Nephron progenitor cell (in vitro differentiated cells): ENCODE measurements around the gene CD300LD.
"Not testable (repeated sequence)": the region's sequence is repeated elsewhere in the genome, so short reads cannot be mapped to it uniquely, and the experiment has no call there.

Source experiments
- DNase-seq: peaks from one replicate; pipeline ENCODE4 v3.0.0; 2021
- H3K27ac Mint-ChIP-seq: 2 replicates; pipeline ENCODE4 v1.8.0; 2021; ENCODE audit warnings: mild to moderate bottlenecking, moderate library complexity, mixed read lengths
- H3K27me3 Mint-ChIP-seq: 2 replicates; pipeline ENCODE4 v1.8.0; 2021; ENCODE audit warnings: mild to moderate bottlenecking, low read depth, mixed read lengths; ENCODE audit not compliant: poor library complexity
- H3K36me3 Mint-ChIP-seq: 2 replicates; pipeline ENCODE4 v1.8.0; 2021; ENCODE audit warnings: low read depth, mixed read lengths
- H3K4me1 Mint-ChIP-seq: 2 replicates; pipeline ENCODE4 v1.8.0; 2021; ENCODE audit warnings: mixed read lengths
- H3K4me3 Mint-ChIP-seq: 2 replicates; pipeline ENCODE4 v1.8.0; 2021; ENCODE audit warnings: mild to moderate bottlenecking, moderate library complexity, mixed read lengths
- H3K9me3 Mint-ChIP-seq: 2 replicates; pipeline ENCODE4 v1.8.0; 2021; ENCODE audit warnings: mild to moderate bottlenecking, moderate library complexity, mixed read lengths
- TF ChIP-seq, protein P1 (sequence below): fragments of 200-600 bp; sonication (generic); IDR thresholded peaks from 2 replicates; pipeline ENCODE4 v1.5.0; 2021; ENCODE audit warnings: antibody characterized with exemption

CD300LD gene

DNA sequence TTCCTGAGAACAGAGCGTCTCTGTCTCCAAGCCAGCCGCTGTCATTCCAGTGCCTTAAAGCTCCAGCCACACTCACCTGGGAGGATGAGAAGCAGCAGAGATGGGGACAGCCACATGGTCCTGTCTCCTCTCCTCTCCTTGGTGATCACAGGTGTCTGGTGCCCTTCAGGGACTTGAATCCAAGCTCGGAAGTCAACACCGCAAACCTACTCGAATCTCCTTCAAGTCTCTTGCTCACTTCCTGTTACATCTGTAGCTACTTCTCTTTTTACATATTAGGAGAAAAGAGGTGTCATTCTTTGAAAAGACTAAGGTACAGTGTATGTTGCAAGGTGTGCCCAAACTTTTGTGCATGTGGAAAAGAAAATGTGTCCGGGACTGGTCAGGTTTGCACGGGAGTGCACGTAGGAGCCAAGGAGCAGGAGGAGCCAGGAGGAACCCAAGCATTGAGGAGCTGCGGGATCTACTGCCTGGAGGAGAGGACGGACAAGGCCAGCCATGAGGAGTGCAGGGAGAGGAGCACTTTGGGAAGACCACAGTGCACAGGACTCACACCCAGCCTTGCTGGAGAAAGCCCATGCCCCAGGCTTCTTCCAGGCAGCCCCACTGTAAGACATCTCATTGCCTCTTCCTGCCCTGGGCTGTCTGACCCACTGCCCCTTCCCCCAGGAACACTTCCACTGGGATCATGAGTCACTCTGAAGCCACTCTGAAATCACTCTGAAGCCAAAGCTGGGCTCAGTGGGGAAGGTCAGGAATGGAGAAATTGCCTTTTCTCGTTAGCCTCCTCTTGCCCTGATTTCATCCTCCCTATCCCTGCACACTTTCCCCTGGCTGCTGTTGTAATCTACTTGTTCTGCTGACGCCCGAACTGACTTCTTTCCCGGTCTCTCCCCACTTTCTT, at the start of gene CD300LD:
CD300LD (minus strand) TSS at position 197 of the 904 bp plus-strand sequence; CDS start at position 116, 81 bp downstream.
- no peak within 1 kb of the TSS for H3K27ac Mint-ChIP-seq
- H3K27me3 Mint-ChIP-seq, result peaks cover 47% of the 10 kb centered on the region
- no peaks in the 10 kb centered on the region for H3K4me1 Mint-ChIP-seq
- TF ChIP-seq, protein P1, sequence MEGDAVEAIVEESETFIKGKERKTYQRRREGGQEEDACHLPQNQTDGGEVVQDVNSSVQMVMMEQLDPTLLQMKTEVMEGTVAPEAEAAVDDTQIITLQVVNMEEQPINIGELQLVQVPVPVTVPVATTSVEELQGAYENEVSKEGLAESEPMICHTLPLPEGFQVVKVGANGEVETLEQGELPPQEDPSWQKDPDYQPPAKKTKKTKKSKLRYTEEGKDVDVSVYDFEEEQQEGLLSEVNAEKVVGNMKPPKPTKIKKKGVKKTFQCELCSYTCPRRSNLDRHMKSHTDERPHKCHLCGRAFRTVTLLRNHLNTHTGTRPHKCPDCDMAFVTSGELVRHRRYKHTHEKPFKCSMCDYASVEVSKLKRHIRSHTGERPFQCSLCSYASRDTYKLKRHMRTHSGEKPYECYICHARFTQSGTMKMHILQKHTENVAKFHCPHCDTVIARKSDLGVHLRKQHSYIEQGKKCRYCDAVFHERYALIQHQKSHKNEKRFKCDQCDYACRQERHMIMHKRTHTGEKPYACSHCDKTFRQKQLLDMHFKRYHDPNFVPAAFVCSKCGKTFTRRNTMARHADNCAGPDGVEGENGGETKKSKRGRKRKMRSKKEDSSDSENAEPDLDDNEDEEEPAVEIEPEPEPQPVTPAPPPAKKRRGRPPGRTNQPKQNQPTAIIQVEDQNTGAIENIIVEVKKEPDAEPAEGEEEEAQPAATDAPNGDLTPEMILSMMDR, result no peak
- DNase-seq, result no peak
- peaks cover 4% of the 10 kb centered on the region for H3K9me3 Mint-ChIP-seq
- H3K36me3 Mint-ChIP-seq, result no peaks in the 10 kb centered on the region
- no peak within 1 kb of the TSS for H3K4me3 Mint-ChIP-seq

DNA sequence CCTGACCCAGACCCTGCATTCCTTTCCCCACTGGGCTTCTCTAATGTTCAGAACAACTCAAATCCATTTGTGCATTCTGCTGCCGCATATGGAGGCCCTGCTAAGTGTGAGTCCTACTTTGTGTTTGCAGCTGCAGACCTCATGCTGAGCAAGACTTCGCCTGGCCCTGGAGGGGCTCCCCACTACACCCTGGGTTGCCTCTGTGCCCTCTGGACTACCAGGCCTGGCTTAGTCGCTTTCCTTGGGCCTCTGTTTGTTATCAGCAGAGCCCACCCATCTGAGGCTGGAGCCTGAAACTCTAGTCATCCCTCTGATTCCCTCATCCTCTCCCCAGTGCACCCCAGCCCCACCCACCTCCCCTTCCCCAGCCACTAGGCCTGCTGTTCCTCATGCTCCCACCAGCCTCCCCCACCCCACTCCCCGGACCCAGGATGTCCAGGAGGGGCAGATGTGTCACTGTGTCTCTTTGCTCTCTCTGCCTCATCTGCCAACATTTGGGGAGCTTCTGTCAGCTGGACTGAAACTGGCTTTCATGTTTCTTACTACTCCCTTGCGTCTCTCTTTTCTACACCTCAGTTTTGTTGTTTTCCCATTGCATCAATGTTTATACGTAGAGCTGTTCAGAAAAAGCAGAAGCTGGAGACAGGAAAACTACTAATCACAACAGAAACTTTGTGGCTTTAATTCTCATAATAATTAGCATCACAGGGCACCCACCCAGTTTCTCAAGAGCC, 49.3 kb upstream of the CD300LD start:
- Mint-ChIP-seq H3K27ac (no peak overlapping the region), H3K4me3 (no peak overlapping the region), H3K27me3 (peaks cover 51% of the 10 kb centered on the region), H3K36me3 (no peaks in the 10 kb centered on the region), H3K9me3 (peaks cover 10% of the 10 kb centered on the region), H3K4me1 (peaks cover 42% of the 10 kb centered on the region)
- TF ChIP-seq, protein P1, result no peak
- no peak for DNase-seq

DNA sequence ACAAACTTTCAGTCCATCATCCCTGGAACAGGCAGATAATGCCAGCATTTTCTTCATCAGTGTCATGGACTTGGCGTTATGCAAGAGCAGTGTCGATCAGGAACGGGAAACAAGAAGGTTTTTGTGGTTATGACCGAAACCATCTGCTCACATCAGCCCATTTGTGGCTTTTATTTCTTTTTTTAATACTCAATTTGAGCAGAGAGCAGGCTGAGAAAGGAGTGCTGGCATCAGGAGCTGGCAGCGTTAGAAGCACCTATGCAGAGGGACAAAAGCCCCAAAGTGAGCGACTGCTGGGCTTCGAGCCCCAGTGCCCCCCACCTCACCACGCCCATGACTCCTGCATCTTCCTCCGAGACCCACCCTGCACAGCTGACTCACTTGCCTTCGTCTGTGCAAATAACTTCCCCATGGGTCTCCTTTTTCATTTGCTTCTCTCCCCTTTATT, 47.6 kb upstream of the CD300LD start:
- Mint-ChIP-seq H3K4me3 (no peak overlapping the region), H3K4me1 (peaks cover 53% of the 10 kb centered on the region), H3K27me3 (peaks cover 41% of the 10 kb centered on the region), H3K36me3 (no peaks in the 10 kb centered on the region), H3K27ac (no peak overlapping the region), H3K9me3 (peaks cover 3% of the 10 kb centered on the region)
- TF ChIP-seq, protein P1, result no peak
- DNase-seq, result no peak

DNA sequence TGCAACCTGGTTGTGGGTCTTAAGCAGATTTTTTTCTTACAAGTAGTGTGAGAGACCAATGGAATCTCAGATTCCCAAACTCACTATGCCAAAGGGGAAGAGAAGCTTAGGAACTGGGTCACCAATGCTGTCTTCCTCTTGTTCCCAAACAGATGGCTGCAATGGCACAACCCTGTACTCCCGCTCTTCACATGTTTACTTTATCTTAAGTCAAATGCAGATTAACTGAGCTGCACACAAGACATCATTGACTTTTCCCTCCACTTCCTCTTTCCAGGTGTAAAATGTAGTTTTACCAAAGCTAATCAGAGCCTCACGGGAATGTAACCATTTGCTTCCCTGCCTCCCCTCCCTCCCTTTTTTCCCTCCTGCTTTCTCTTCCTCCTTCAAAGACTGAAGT, 45.8 kb upstream of the CD300LD start:
- peak overlapping the region; percentile 59 for H3K27ac Mint-ChIP-seq
- no peak overlapping the region for H3K4me3 Mint-ChIP-seq
- DNase-seq, result no peak
- TF ChIP-seq, protein P1, result no peak
- H3K36me3 Mint-ChIP-seq, result no peaks in the 10 kb centered on the region
- no peaks in the 10 kb centered on the region for H3K9me3 Mint-ChIP-seq
- H3K27me3 Mint-ChIP-seq, result peaks cover 23% of the 10 kb centered on the region
- peaks cover 71% of the 10 kb centered on the region for H3K4me1 Mint-ChIP-seq

DNA sequence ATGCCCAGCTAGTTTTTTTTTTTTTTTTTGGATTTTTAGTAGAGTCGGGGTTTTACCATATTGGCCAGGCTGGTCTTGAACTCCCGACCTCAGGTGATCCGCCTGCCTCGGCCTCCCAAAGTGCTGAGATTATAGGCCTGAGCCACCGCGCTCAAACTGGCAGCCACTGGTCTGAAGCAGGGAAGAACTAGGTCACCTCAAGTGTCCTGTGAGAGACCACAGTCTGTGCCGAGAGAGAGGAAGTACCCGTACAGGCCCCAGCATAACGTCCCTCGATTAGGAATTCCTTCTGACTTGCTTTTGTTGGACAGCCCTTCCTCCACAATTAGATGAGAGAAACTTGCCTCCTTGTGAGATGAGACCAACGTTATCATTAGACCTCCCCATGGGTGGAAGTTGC, 45.2 kb upstream of the CD300LD start:
- DNase-seq, result no peak
- H3K36me3 Mint-ChIP-seq, result no peaks in the 10 kb centered on the region
- peak overlapping the region; percentile 4 for H3K4me3 Mint-ChIP-seq
- TF ChIP-seq, protein P1, result no peak
- H3K9me3 Mint-ChIP-seq, result no peaks in the 10 kb centered on the region
- peaks cover 17% of the 10 kb centered on the region for H3K27me3 Mint-ChIP-seq
- peaks cover 78% of the 10 kb centered on the region for H3K4me1 Mint-ChIP-seq
- H3K27ac Mint-ChIP-seq, result peak overlapping the region; percentile 82

DNA sequence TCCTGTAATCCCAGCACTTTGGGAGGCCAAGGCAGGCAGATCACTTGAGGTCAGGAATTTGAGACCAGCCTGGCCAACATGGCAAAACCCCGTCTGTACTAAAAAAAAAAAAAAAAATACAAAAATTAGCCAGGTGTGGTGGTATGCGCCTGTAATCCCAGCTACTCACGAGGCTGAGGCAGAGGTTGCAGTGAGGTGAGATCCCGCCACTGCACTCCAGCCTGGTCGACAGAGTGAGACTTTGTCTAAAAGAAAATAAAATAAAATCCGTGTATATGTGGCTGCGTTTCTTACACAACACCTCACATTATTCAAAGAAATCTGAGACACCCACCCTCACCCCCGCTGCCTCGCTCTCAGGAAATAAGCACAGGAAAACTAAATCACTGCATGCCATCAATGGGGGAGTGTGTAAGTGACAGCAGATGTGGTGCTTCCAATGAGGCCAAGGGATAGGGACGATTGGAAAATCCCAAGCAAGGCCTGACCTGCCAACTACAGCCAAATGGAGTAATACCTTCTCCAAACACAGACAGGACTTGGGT, 44.5 kb upstream of the CD300LD start:
- not testable (repeated sequence) for H3K9me3 Mint-ChIP-seq
- Mint-ChIP-seq H3K27me3 (peaks cover 13% of the 10 kb centered on the region), H3K27ac (peak overlapping the region; percentile 82)

More for the DNA sequence above, 44.5 kb upstream of the CD300LD start:
- DNase-seq, H3K36me3 Mint-ChIP-seq: not testable (repeated sequence)
- peak overlapping the region; percentile 50 for H3K4me3 Mint-ChIP-seq
- peaks cover 85% of the 10 kb centered on the region for H3K4me1 Mint-ChIP-seq
